Gastroesophageal sphincter (tissue), 4 donors: Measurements from ENCODE around the gene SRPK2. TPM values are rescaled to one million over a fixed set of nuclear protein-coding genes. Genes with fewer than 3 reads are reported as not detected.
A peak's percentile ranks its signal among the peaks of the same experiment; 100 is the strongest.

ENCODE experiments used
- ATAC-seq: fragments of 150-250 bp; one replicate; pipeline ENCODE4 v1.9.1; 2016; ENCODE audit warnings: mild to moderate bottlenecking, moderate library complexity
- H3K27ac ChIP-seq, 4 donors: fragments of 200-600 bp; sonication (generic) in 3 of 4; 1 replicate in 3 of 4; 2 replicates in 1 of 4; pipeline ENCODE4 v1.5.1; 2016 to 2019
- H3K27me3 ChIP-seq: fragments of 200-600 bp; sonication (generic); one replicate; pipeline ENCODE4 v1.5.1; 2019
- H3K36me3 ChIP-seq, 2 donors: fragments of 200-600 bp; sonication (generic); one replicate each; pipeline ENCODE4 v1.5.1; 2019; ENCODE audit warnings: control low read depth in 1 of 2
- H3K4me1 ChIP-seq, 3 donors: fragments of 200-600 bp; sonication (generic); 1 replicate in 2 of 3; 2 replicates in 1 of 3; pipeline ENCODE4 v1.5.1; 2016 to 2019; ENCODE audit warnings: control low read depth in 2 of 3
- H3K4me3 ChIP-seq, 2 donors: fragments of 200-600 bp; sonication (generic); one replicate each; pipeline ENCODE4 v1.5.1; 2019; ENCODE audit warnings: mild to moderate bottlenecking in 1 of 2, moderate library complexity in 1 of 2
- H3K9me3 ChIP-seq, 3 donors: fragments of 200-600 bp; sonication (generic); one replicate each; pipeline ENCODE4 v1.5.1; 2017 to 2019; ENCODE audit warnings: control low read depth in 2 of 3
- CTCF ChIP-seq, 4 experiments: fragments of 200-600 bp in 2 of 4; fragments of 450-650 bp in 2 of 4; sonication (generic) in 1 of 4; IDR thresholded peaks; one replicate each; pipeline ENCODE4 v1.5.1; 2017 to 2019; ENCODE audit warnings: antibody characterized with exemption in 4 of 4, mild to moderate bottlenecking in 2 of 4, moderate library complexity in 2 of 4
- EP300 ChIP-seq: sonication (generic); formaldehyde crosslinking; IDR thresholded peaks from one replicate; pipeline ENCODE4 v1.6.1; 2017; ENCODE audit warnings: antibody characterized with exemption, mild to moderate bottlenecking
- POLR2A ChIP-seq, 2 donors: fragments of 450-650 bp; IDR thresholded peaks; one replicate each; pipeline ENCODE4 v1.6.1; 2017; ENCODE audit warnings: antibody characterized with exemption in 2 of 2, mild to moderate bottlenecking in 2 of 2, moderate library complexity in 1 of 2
- POLR2AphosphoS5 ChIP-seq: sonication (generic); formaldehyde crosslinking; IDR thresholded peaks from one replicate; pipeline ENCODE4 v1.6.1; 2017; ENCODE audit warnings: antibody characterized with exemption
- WGBS, 2 donors: methylation state at CpG; one replicate each; pipeline ENCODE4 v1.1.5; 2018; ENCODE audit warnings: low coverage in 1 of 2; 5-methylcytosine and 5-hydroxymethylcytosine counted together
- total RNA-seq, 4 donors: library from RNA; depleted of rRNA; stranded (reverse); fragments of >200 nt; gene quantifications; one replicate each; pipeline ENCODE4 v1.1.0, GENCODE V29; 2016

Gene SRPK2
- total RNA-seq, 4 donors from 2014 or later = 41.7 to 47.9 (median 43.8) TPM

- no peak for ATAC-seq
- 87 to 92% methylated on average over 4 to 9 of the region's 12 CpGs for WGBS, 2 donors
Observed at GRCh38 chr7:105285118-105285874, 103.4 kb downstream of the SRPK2 start.

GRCh38 chr7:105284014-105284413 lies 104.7 kb downstream of the SRPK2 start:
- 69 to 78% methylated on average over 5 to 6 of the region's 6 CpGs for WGBS, 2 donors
- H3K4me1 ChIP-seq = peaks cover 0 to 4% (median 0%) of the 10 kb centered on the region in 3 donors
- TF ChIP-seq POLR2A (IDR thresholded peaks at IDR 0.05) (no peak), POLR2AphosphoS5 (no peak), CTCF (IDR thresholded peaks at IDR 0.05) (no peak)
- no peaks in the 10 kb centered on the region for H3K27me3 ChIP-seq
- H3K27ac ChIP-seq = no peak overlapping the region
- no peaks in the 10 kb centered on the region for H3K9me3 ChIP-seq
- ATAC-seq = no peak
- H3K36me3 ChIP-seq = no peaks in the 10 kb centered on the region
- H3K4me3 ChIP-seq = no peak overlapping the region

More at GRCh38 chr7:105285118-105285874, 103.4 kb downstream of the SRPK2 start:
- TF ChIP-seq POLR2AphosphoS5 (no peak), CTCF (IDR thresholded peaks at IDR 0.05) (no peak), EP300 (no peak), POLR2A (IDR thresholded peaks at IDR 0.05) (no peak)
- no peak overlapping the region for H3K4me3 ChIP-seq
- no peak overlapping the region for H3K27ac ChIP-seq
- no peaks in the 10 kb centered on the region for H3K36me3 ChIP-seq
- H3K9me3 ChIP-seq = no peaks in the 10 kb centered on the region
- H3K4me1 ChIP-seq = no peaks in the 10 kb centered on the region
- no peaks in the 10 kb centered on the region for H3K27me3 ChIP-seq

GRCh38 chr7:105281966-105282365 lies 106.8 kb downstream of the SRPK2 start:
- no peaks in the 10 kb centered on the region for H3K27me3 ChIP-seq
- WGBS, 2 donors = 66 to 70% methylated on average over 2 of the region's 2 CpGs
- no peak for ATAC-seq
- H3K36me3 ChIP-seq = no peaks in the 10 kb centered on the region
- H3K4me3 ChIP-seq = no peak overlapping the region
- H3K4me1 ChIP-seq = peaks cover 0 to 10% (median 0%) of the 10 kb centered on the region in 3 donors
- H3K27ac ChIP-seq = no peak overlapping the region
- TF ChIP-seq CTCF (IDR thresholded peaks at IDR 0.05) = no peak
- no peak for TF ChIP-seq POLR2AphosphoS5
- TF ChIP-seq POLR2A (IDR thresholded peaks at IDR 0.05) = no peak
- no peak for TF ChIP-seq EP300
- H3K9me3 ChIP-seq = no peaks in the 10 kb centered on the region

- no peaks in the 10 kb centered on the region for H3K9me3 ChIP-seq
- peaks cover 0 to 10% (median 0%) of the 10 kb centered on the region in 3 donors for H3K4me1 ChIP-seq
- no peak overlapping the region for H3K4me3 ChIP-seq
- no peak overlapping the region for H3K27ac ChIP-seq
- no peaks in the 10 kb centered on the region for H3K27me3 ChIP-seq
- 67 to 69% methylated on average over 1 of the region's 1 CpG for WGBS, 2 donors
- H3K36me3 ChIP-seq = no peaks in the 10 kb centered on the region
- TF ChIP-seq CTCF (IDR thresholded peaks at IDR 0.05) (no peak), POLR2A (IDR thresholded peaks at IDR 0.05) (no peak), POLR2AphosphoS5 (no peak), EP300 (no peak)
- ATAC-seq = no peak
Observed at GRCh38 chr7:105279688-105280007, 109.1 kb downstream of the SRPK2 start.

GRCh38 chr7:105278973-105279687 lies 109.6 kb downstream of the SRPK2 start:
- no peak overlapping the region for H3K27ac ChIP-seq
- 50 to 62% methylated on average over 1 to 7 of the region's 8 CpGs for WGBS, 2 donors
- H3K9me3 ChIP-seq = no peaks in the 10 kb centered on the region
- H3K27me3 ChIP-seq = no peaks in the 10 kb centered on the region
- H3K4me3 ChIP-seq = peak overlapping the region in 1 of 2 donors; percentile 3
- TF ChIP-seq EP300 (no peak), CTCF (IDR thresholded peaks at IDR 0.05) (no peak), POLR2AphosphoS5 (no peak), POLR2A (IDR thresholded peaks at IDR 0.05) (no peak)
- ATAC-seq = no peak
- peaks cover 0 to 10% (median 0%) of the 10 kb centered on the region in 3 donors for H3K4me1 ChIP-seq
- H3K36me3 ChIP-seq = no peaks in the 10 kb centered on the region
